ENCODE data around the gene CELF2. TPM values are rescaled to one million over a fixed set of nuclear protein-coding genes. Genes with fewer than 3 reads are reported as not detected.

Gene CELF2
- total RNA-seq, 2 experiments from 2014 or later, result 179 to 182 TPM

- Mint-ChIP-seq H3K27me3 (ENCODE audit: low read depth) (no peaks in the 10 kb centered on the region), H3K36me3 (ENCODE audit: low read depth) (peaks cover 77% of the 10 kb centered on the region), H3K4me1 (ENCODE audit: low read depth) (peaks cover 87% of the 10 kb centered on the region), H3K4me3 (peak overlapping the region; percentile 26), H3K9me3 (ENCODE audit: insufficient read depth) (no peaks in the 10 kb centered on the region), H3K27ac (peak overlapping the region; percentile 43)
- ChIA-PET POLR2A (interaction anchor here (1.0 to 2.7 kb wide), 9 partner anchors 9 to 86 kb away, joined by 3 to 20 read pairs (median 5); no protein-coding TSS in a partner anchor), CTCF (interaction anchor here (1.0 to 2.7 kb wide), 7 partner anchors 10 to 72 kb away, joined by 3 to 16 read pairs (median 4); no protein-coding TSS in a partner anchor)
- DNase-seq (peak; percentile 58), ATAC-seq (peak; percentile 85)
These were observed 218.6 kb downstream of the CELF2 start for GRCh38 chr10:11236234-11236633.

GRCh38 chr10:11237571-11237970 is 219.9 kb downstream of the CELF2 start:
- no peak overlapping the region for H3K4me3 Mint-ChIP-seq
- ATAC-seq (peak; percentile 3), DNase-seq (no peak)
- no peaks in the 10 kb centered on the region for H3K27me3 Mint-ChIP-seq (ENCODE audit: low read depth)
- H3K4me1 Mint-ChIP-seq (ENCODE audit: low read depth), result peaks cover 91% of the 10 kb centered on the region
- CTCF ChIA-PET, result interaction anchor here (0.9 to 1.0 kb wide), 2 partner anchors 23 to 35 kb away, joined by 3 to 4 read pairs; no protein-coding TSS in a partner anchor
- peaks cover 80% of the 10 kb centered on the region for H3K36me3 Mint-ChIP-seq (ENCODE audit: low read depth)
- H3K9me3 Mint-ChIP-seq (ENCODE audit: insufficient read depth), result no peaks in the 10 kb centered on the region
- POLR2A ChIA-PET, result interaction anchor here (0.6 to 2.7 kb wide), 3 partner anchors 12 to 133 kb away, joined by 4 to 19 read pairs (median 4); no protein-coding TSS in a partner anchor
- H3K27ac Mint-ChIP-seq, result peak overlapping the region; percentile 45

- H3K9me3 Mint-ChIP-seq (ENCODE audit: insufficient read depth), result no peaks in the 10 kb centered on the region
- POLR2A ChIA-PET, result interaction anchor here (1.0 to 1.3 kb wide), 2 partner anchors 13 to 73 kb away, joined by 3 to 4 read pairs; no protein-coding TSS in a partner anchor
- no peak for DNase-seq
- H3K4me3 Mint-ChIP-seq, result no peak overlapping the region
- no peak for ATAC-seq
- CTCF ChIA-PET, result interaction anchor here (1.5 kb wide), 1 partner anchor 32 kb away, joined by 5 read pairs; no protein-coding TSS in a partner anchor
- H3K4me1 Mint-ChIP-seq (ENCODE audit: low read depth), result peaks cover 84% of the 10 kb centered on the region
- H3K27me3 Mint-ChIP-seq (ENCODE audit: low read depth), result no peaks in the 10 kb centered on the region
- H3K36me3 Mint-ChIP-seq (ENCODE audit: low read depth), result peaks cover 78% of the 10 kb centered on the region
- H3K27ac Mint-ChIP-seq, result no peak overlapping the region
These were observed 221.2 kb downstream of the CELF2 start for GRCh38 chr10:11238893-11239292.

GRCh38 chr10:11240641-11241040 is 223.0 kb downstream of the CELF2 start:
- no peak for DNase-seq
- CTCF ChIA-PET, result interaction anchor here (1.3 to 1.6 kb wide), 3 partner anchors 10 to 77 kb away, joined by 3 to 5 read pairs (median 4); no protein-coding TSS in a partner anchor
- peaks cover 66% of the 10 kb centered on the region for H3K36me3 Mint-ChIP-seq (ENCODE audit: low read depth)
- peak overlapping the region; percentile 62 for H3K27ac Mint-ChIP-seq
- H3K9me3 Mint-ChIP-seq (ENCODE audit: insufficient read depth), result no peaks in the 10 kb centered on the region
- H3K4me1 Mint-ChIP-seq (ENCODE audit: low read depth), result peaks cover 67% of the 10 kb centered on the region
- no peak overlapping the region for H3K4me3 Mint-ChIP-seq
- POLR2A ChIA-PET, result interaction anchor here (0.6 to 1.5 kb wide), 2 partner anchors 32 to 64 kb away, joined by 3 read pairs; no protein-coding TSS in a partner anchor
- H3K27me3 Mint-ChIP-seq (ENCODE audit: low read depth), result no peaks in the 10 kb centered on the region
- no peak for ATAC-seq

GRCh38 chr10:11242443-11243387 is 225.0 kb downstream of the CELF2 start:
- H3K27ac Mint-ChIP-seq, result peak overlapping the region; percentile 78
- ChIA-PET POLR2A (interaction anchor here (0.6 to 1.8 kb wide), 6 partner anchors 10 to 73 kb away, joined by 3 to 6 read pairs (median 3); no protein-coding TSS in a partner anchor), CTCF (interaction anchor here (0.6 to 1.2 kb wide), 6 partner anchors 9 to 515 kb away, joined by 3 read pairs; no protein-coding TSS in a partner anchor)
- no peaks in the 10 kb centered on the region for H3K9me3 Mint-ChIP-seq (ENCODE audit: insufficient read depth)
- H3K36me3 Mint-ChIP-seq (ENCODE audit: low read depth), result peaks cover 47% of the 10 kb centered on the region
- DNase-seq (no peak), ATAC-seq (peak; percentile 27)
- peaks cover 49% of the 10 kb centered on the region for H3K4me1 Mint-ChIP-seq (ENCODE audit: low read depth)
- no peak overlapping the region for H3K4me3 Mint-ChIP-seq
- no peaks in the 10 kb centered on the region for H3K27me3 Mint-ChIP-seq (ENCODE audit: low read depth)

GRCh38 chr10:11243425-11244222 is 226.0 kb downstream of the CELF2 start:
- peaks cover 44% of the 10 kb centered on the region for H3K4me1 Mint-ChIP-seq (ENCODE audit: low read depth)
- no peak overlapping the region for H3K4me3 Mint-ChIP-seq
- ATAC-seq (no peak), DNase-seq (no peak)
- CTCF ChIA-PET, result interaction anchor here (0.6 to 1.2 kb wide), 2 partner anchors 10 to 12 kb away, joined by 3 read pairs; no protein-coding TSS in a partner anchor
- no peaks in the 10 kb centered on the region for H3K27me3 Mint-ChIP-seq (ENCODE audit: low read depth)
- peaks cover 44% of the 10 kb centered on the region for H3K36me3 Mint-ChIP-seq (ENCODE audit: low read depth)
- POLR2A ChIA-PET, result interaction anchor here (0.6 to 1.2 kb wide), 3 partner anchors 9 to 63 kb away, joined by 3 to 4 read pairs (median 3); no protein-coding TSS in a partner anchor
- no peaks in the 10 kb centered on the region for H3K9me3 Mint-ChIP-seq (ENCODE audit: insufficient read depth)
- peak overlapping the region; percentile 73 for H3K27ac Mint-ChIP-seq

GRCh38 chr10:11245095-11245479 is 227.4 kb downstream of the CELF2 start:
- no peaks in the 10 kb centered on the region for H3K27me3 Mint-ChIP-seq (ENCODE audit: low read depth)
- POLR2A ChIA-PET, result interaction anchor here (1.1 to 1.2 kb wide), 3 partner anchors 10 to 100 kb away, joined by 4 to 5 read pairs (median 4); no protein-coding TSS in a partner anchor
- H3K27ac Mint-ChIP-seq, result no peak overlapping the region
- CTCF ChIA-PET, result interaction anchor here (1.2 to 1.4 kb wide), 2 partner anchors 13 to 66 kb away, joined by 3 to 4 read pairs; no protein-coding TSS in a partner anchor
- ATAC-seq, result no peak
- no peak for DNase-seq
- no peak overlapping the region for H3K4me3 Mint-ChIP-seq
- H3K36me3 Mint-ChIP-seq (ENCODE audit: low read depth), result peaks cover 47% of the 10 kb centered on the region
- no peaks in the 10 kb centered on the region for H3K9me3 Mint-ChIP-seq (ENCODE audit: insufficient read depth)
- peaks cover 37% of the 10 kb centered on the region for H3K4me1 Mint-ChIP-seq (ENCODE audit: low read depth)

- peaks cover 33% of the 10 kb centered on the region for H3K4me1 Mint-ChIP-seq (ENCODE audit: low read depth)
- no peak for DNase-seq
- no peak overlapping the region for H3K4me3 Mint-ChIP-seq
- ChIA-PET POLR2A (interaction anchor here (0.8 to 1.2 kb wide), 3 partner anchors 10 to 100 kb away, joined by 3 to 5 read pairs (median 4); no protein-coding TSS in a partner anchor), CTCF (interaction anchor here (1.2 to 1.4 kb wide), 2 partner anchors 13 to 67 kb away, joined by 3 to 4 read pairs; no protein-coding TSS in a partner anchor)
- H3K9me3 Mint-ChIP-seq (ENCODE audit: insufficient read depth), result no peaks in the 10 kb centered on the region
- H3K36me3 Mint-ChIP-seq (ENCODE audit: low read depth), result peaks cover 47% of the 10 kb centered on the region
- no peak overlapping the region for H3K27ac Mint-ChIP-seq
- ATAC-seq, result peak; percentile 35
- H3K27me3 Mint-ChIP-seq (ENCODE audit: low read depth), result no peaks in the 10 kb centered on the region
These were observed 227.8 kb downstream of the CELF2 start for GRCh38 chr10:11245510-11245909.

- Mint-ChIP-seq H3K36me3 (ENCODE audit: low read depth) (peaks cover 50% of the 10 kb centered on the region), H3K27ac (no peak overlapping the region), H3K4me3 (no peak overlapping the region), H3K27me3 (ENCODE audit: low read depth) (no peaks in the 10 kb centered on the region), H3K4me1 (ENCODE audit: low read depth) (peaks cover 27% of the 10 kb centered on the region), H3K9me3 (ENCODE audit: insufficient read depth) (no peaks in the 10 kb centered on the region)
- DNase-seq (no peak), ATAC-seq (no peak)
- POLR2A ChIA-PET, result interaction anchor here (0.8 to 1.2 kb wide), 2 partner anchors 78 to 101 kb away, joined by 3 to 4 read pairs; no protein-coding TSS in a partner anchor
- CTCF ChIA-PET, result interaction anchor here (1.2 kb wide), 1 partner anchor 14 kb away, joined by 3 read pairs; no protein-coding TSS in a partner anchor
These were observed 228.4 kb downstream of the CELF2 start for GRCh38 chr10:11245981-11246590.

- H3K4me1 Mint-ChIP-seq (ENCODE audit: low read depth), result peaks cover 20% of the 10 kb centered on the region
- ATAC-seq (no peak), DNase-seq (no peak)
- ChIA-PET POLR2A (no interaction called here), CTCF (no interaction called here)
- H3K27me3 Mint-ChIP-seq (ENCODE audit: low read depth), result no peaks in the 10 kb centered on the region
- H3K9me3 Mint-ChIP-seq (ENCODE audit: insufficient read depth), result no peaks in the 10 kb centered on the region
- no peak overlapping the region for H3K27ac Mint-ChIP-seq
- H3K4me3 Mint-ChIP-seq, result no peak overlapping the region
- peaks cover 53% of the 10 kb centered on the region for H3K36me3 Mint-ChIP-seq (ENCODE audit: low read depth)
These were observed 229.2 kb downstream of the CELF2 start for GRCh38 chr10:11246752-11247467.
